Activated CD4-positive, alpha-beta T cell treated with anti-CD3 and anti-CD28 coated beads for 24 hours (primary cell): ENCODE results near the gene SPRR2D.
"Not testable (repeated sequence)": the region's sequence is repeated elsewhere in the genome, so short reads cannot be mapped to it uniquely, and the experiment has no call there.

Source experiments
- DNase-seq, 2 donors: peaks; one replicate each; pipeline ENCODE4 v3.0.0-alpha.2; 2020; ENCODE audit warnings: low read depth in 2 of 2

SPRR2D gene

DNA sequence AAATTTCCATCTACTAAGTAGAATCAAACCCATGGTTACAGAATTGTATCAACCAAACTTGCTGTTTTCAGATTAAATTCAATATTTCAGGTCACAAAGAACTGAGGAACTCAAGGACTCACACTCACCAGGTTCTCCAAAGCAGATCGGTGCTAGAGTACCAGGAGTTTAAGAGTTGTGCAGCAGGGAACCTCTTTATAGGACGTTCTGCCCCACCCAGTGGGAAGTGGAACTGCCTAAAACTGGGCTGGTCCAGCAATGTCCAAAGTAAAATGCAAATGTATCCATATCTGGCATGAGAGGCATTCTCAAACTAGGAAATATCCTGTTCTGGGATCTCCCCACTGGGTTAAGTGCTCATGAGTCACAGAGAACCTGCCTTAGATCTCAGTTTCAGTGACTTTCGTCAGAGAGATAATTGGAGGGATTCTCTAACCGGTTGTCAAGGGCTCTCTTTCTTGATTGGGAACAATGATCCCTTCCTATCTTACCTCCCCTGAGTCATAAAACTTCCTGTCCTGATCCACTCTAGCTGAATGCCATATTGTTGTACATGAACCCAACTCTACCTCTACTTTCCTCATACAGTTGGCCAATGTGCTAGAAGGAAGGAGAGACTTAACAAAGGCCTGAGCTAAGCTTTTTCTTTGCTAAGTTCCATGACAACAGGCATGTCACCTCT is at the start of gene SPRR2D:
Gene SPRR2D (minus strand): TSS at position 171 of the 682 bp plus-strand sequence. CDS start 774 bp downstream, outside the sequence.
- no peak for DNase-seq

DNA sequence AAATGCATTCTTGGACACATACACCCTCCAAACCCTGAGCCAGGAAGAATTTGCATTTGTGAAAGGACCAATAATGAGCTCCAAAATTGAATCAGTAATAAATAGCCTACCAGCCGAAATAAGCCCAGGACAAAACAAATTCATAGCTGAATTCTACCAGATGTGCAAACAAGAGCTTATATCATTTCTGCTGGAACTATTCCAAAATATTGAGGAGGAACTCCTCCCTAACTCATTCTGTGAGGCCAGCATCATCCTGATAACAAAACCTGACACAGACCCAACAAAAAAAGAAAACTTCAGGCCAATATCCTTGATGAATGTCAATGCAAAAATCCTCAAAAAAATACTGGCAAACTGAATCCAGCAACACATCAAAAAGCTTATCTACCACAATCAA is 46.7 kb upstream of the SPRR2D start:
- no peak for DNase-seq

DNA sequence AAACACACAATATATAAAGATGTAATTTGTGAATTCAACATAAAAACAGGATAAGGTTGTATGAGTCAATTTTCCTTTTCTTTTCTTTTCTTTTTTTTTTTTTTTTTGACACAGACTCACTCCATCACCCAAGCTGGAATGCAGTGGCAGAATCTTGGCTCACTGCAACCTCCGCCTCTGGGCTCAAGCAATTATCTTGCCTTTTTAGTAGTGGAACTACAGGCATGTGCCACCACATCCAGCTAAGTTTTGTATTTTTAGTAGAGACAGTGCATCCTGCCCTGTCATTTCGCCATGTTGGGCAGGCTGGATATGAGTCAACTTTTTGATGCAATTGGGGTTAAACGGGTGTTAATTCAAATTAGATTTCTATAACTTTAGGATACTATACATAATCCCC is 40.8 kb upstream of the SPRR2D start:
- no peak for DNase-seq

DNA sequence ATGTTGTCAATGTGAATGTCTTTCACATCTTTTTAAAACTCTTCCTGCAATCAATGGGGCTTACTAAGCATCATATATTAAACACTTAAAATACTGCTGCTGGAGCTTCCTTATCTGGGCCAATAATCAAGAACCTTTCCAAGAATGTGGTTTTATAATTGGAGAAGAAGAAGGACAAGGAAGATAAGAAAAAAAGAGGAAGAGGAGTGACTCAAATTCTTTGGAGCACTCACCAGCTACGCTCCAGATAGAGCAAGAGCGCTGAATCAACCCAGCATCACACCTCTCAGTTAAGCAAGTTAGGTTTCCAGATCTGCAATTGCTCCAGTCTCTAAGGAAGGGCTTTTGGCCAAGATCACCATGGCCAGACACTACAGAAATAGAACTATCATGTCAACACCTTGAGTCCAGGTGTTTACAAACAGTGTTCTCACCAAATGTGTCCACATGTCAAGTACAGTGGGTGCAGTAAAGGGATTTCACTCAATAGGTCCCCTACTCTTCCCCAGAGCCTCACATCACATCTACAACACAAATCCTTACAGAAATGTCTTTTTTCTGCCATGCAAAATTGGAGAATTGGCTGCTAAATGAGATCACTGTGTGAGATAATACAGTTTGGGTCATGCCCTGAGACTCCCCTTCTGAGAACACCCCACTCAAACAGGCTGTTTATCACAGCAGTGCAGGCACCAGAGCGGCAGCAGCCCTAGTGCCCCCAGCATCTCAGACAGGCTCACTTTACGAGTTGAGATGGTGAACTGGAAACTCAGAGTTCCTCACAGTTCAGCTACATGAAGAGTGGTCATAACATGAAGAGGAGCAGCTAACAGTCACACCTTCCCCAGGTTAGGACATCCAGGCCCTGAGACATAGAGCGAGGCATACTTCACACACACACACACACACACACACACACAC is 32.1 kb upstream of the SPRR2D start:
- no peak for DNase-seq

DNA sequence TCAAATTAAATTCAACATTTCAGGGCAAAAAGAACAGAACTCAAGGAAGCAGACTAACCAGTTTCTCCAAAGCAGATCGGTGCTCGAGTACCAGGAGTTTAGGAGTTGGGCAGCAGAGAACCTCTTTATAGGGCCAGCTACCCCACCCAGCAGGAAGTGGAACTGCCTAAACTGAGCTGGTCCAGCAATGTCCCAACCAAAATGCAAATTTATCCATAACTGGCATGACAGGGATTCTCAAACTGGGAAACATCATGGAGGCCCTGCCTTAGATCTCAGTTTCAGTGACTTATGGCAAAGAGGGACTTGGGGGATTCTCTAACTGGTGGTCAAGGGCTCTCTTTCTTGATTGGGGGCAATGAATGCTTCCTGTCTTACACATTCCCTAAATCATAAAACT is 30.6 kb upstream of the SPRR2D start, which contains the start of gene SPRR2B:
Gene SPRR2B (minus strand): TSS at position 101 of the 400 bp plus-strand sequence. CDS start 772 bp downstream, outside the sequence.
- no peak for DNase-seq

DNA sequence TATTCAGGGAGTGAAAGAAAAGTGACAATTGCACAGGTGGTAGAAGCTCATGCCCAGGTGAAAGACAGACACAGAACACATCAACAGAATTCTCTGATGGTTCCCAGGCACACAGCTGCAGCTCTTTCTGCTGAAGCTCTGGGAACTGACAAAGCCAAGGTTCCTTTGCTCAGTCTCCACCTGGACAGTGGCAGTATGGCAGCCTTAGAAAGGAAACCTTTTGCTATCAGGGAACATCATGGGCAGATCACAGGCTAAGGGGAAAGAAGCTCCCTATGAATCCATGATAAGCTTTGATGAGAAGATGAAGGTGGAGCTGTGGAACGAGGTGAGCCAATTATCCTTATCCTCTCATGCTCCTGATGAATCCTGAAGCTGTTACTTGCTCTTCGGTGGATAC is 29.3 kb upstream of the SPRR2D start:
- no peak for DNase-seq

DNA sequence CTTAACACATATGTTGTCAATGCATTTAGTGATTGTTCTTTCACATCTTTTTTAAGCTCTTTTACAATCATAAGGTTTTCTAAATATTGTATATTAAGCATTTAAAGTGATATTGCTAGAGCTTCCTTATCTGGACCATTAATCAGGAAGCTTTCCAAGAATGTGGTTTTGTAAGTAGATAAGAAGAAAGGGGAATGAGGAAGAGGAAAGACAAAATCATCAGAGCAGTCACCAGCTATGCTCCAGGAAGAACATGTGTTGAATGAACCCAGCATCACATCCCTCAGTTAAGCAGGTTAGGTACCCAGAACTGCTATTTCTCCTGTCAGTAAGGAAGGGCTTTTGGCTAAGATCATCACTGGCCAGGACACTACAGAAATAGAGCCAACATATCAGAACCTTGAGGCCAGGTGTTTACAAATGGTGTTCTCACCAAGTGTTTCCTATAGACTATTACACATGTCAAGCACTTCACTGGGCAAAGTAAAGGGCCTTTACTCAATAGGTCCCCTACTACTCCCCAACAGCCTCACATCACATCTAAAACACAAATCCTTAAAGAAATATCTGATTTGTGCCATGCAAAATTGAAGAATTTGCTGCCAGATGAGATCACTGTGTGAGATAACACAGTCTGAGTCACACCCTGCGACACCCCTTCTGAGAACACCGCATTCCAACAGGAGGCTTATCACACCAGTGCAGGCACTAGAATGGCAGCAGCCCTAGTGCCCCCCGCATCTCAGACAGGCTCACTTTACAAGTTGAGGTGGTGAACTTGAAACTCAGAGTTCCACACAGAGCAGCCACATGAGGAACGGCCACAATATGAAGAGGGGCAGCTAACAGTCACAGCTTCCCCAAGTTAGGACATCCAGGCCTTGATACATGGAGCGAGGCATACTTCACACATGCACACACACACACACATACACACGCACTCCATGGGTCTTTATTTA is 18.2 kb upstream of the SPRR2D start:
- DNase-seq: no peak

DNA sequence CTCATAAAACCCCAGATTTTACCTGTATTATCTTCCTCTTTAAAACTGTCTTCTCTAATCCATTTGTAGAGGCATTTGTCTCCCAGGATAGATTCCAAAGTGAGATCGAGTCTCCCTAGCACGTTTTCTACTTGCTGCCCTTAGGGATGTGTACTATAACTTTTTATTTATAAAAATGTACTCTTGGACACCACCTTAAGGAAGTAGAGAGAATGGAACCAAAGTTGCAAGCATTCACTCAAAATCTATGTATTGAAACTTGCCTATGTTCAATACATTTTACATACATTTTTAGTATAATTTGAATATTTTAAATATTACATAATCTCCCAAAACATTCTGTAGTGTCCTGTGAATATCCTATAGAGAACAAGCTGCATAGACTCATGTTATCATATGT is 17.2 kb upstream of the SPRR2D start:
- DNase-seq: no peak

DNA sequence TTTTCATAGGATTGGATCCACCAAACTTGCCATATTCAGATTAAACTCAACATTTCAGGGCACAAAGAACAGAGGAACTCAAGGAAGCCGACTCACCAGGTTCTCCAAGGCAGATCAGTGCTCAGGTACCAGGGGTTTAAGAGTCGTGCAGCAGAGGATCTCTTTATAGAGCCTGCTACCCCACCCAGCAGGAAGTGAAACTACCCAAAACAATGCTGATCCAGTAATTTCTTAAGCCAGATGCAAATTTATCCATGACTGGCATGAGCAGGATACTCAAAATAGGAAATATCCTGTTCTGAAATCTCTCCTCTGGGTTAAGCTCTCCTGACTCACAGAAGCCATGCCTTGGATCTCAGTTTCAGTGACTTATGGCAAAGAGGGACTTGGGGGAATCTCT is 16.5 kb upstream of the SPRR2D start, which contains the start of gene SPRR2A:
Gene SPRR2A (minus strand): TSS at position 138 of the 400 bp plus-strand sequence. CDS start 777 bp downstream, outside the sequence.
- DNase-seq: no peak

DNA sequence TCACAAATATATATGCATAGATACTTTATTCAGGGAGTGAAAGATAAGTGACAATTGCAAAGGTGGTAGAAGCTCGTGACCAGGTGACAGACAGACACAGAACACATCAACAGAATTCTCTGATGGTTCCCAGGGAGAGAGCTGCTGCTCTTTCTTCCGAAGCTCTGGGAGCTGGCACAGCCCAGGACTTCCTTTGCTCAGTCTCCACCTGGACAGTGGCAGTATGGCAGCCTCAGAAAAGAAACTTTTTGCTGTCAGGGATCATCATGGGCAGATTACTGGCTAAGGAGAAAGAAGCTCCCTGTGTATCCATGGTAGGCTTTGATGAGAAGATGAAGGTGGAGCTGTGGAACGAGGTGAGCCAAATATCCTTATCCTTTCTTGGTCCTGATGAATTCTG is 15.2 kb upstream of the SPRR2D start:
- DNase-seq: not testable (repeated sequence)

DNA sequence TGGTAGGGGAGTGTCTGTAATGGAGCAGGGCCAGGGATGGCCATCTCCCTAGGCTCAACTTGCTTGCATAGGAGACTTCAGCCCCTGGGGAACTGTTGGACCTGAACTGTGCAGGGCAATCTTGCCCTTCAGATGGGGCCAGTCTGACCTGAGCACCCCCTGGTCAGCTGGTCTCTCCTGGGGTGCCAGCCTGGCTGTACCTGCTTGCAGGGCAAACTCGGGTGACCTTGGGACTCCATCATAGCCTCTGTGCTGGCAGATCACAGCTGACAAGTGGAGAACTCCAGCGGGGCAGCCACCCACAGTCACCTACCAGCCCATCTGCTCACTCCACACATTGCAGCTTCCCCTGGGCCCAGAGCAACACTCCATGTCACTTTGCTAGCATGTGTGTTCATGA is 8.3 kb upstream of the SPRR2D start:
- no peak for DNase-seq

DNA sequence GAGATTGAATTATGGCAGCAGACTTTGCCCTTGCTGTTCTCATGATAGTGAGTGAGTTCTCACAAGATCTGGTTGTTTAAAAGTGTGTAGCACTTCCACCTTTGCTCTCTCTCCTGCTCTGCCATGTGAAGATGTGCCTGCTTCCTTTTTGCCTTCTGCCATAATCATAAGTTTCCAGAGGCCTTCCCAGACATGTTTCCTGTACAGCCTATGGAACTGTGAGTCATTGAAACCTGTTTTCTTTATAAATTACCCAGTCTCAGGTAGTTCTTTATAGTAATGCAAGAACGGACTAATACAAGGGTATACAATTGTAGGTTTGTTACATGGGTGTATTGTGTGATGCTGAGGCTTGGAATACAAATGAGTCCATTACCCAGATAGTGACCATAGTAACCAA is 5.7 kb downstream of the SPRR2D start:
- DNase-seq: no peak

DNA sequence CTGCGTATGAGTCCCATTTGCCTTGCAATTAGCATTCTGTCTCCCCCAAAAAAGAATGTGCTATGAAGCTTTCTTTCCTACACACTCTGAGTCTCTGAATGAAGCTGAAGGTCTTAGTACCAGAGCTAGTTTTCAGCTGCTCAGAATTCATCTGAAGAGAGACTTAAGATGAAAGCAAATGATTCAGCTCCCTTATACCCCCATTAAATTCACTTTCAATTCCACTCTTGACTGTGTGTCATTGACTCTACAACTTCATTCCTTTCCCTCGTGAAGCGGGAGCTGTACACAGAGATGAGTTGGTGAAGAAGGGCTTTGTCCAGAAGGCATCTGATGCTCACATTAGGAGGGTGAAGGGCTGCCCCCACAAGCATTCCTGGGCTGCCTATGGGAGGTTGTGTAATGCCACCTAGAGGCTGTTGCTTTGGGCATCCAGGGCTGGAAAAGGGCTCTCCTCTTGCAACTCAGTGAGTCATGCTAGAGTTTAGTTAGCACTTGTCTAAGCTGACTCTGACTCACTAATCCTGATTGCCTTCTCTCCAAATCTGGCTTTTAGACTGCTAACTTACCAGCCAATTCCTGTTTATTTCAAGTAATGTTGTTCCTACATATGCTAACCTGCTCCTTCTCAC is 8.1 kb downstream of the SPRR2D start:
- no peak for DNase-seq

DNA sequence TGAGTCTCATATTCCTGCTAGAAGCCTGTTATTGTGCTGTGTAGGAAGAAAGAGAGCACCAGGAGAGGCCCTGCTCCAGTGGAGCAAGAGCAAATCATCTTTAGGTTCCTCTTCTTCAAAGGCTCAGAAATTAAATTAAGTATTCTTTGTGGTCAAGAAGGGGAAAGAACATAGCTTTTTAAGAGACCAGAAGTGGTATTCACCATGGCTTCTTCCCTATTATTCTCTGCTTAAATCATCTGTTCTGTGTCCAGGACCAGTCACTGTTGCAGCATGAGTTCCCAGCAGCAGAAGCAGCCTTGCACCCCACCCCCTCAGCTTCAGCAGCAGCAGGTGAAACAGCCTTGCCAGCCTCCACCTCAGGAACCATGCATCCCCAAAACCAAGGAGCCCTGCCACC is 8.8 kb downstream of the SPRR2D start:
- DNase-seq: no peak

DNA sequence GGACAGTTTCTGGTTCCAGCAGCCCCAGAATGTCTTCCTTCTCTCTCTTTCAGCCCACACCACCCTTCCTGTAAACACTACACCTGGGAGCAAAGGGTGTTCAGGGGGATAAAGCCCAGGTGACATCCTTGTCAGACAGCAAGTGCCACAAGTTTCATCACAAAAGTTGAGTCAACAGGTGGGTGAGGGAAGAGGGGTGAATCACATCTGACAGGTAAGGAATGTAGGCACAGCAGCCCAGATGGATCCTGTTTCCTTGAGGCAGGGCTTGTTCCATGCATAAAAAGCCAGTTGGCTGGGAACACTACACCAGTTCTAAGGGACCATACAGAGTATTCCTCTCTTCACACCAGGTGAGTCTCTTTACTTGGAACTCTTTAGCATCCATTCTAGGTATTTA is 10.0 kb downstream of the SPRR2D start, which contains the start of gene SPRR1B:
Gene SPRR1B (plus strand): TSS at position 309 of the 400 bp plus-strand sequence. CDS start 1,143 bp downstream, outside the sequence.
- DNase-seq: no peak

DNA sequence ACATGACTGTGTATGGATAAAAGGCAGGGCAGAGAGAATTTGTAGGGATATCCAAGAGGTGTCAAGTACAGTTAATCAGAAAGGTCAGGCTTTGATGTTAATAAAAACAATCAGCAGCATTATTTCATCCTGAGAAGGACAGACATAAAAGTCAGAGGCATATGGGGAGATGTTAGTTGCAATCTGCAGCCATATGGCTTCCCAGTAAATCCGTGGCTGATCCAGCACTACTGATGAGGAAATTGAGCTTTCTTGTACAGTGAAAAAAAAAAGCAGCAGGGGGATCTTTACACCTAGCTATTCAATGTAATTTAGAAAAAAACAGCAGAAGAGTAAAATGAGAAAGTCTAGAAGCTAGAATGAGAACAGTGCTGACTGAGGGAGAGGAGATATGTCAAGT is 12.2 kb downstream of the SPRR2D start:
- DNase-seq: no peak

DNA sequence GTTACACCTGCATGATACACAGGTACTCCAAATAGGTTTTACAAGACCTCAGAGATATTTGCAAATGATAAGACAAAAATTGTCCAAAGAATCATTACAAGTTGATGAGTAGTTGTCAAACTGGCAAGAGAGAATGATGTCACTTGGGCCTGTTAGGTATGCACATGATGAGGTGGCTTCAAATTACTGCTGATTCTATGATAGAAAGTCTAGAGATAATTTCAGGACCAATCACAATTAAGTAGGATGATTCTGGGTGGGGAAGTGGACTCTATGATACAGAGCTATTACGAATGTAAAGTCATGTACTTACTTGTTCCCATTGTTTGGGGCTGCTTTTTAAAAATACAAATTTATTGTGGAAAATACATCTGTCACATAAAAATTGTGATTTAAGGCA is 15.1 kb downstream of the SPRR2D start:
- DNase-seq: no peak

DNA sequence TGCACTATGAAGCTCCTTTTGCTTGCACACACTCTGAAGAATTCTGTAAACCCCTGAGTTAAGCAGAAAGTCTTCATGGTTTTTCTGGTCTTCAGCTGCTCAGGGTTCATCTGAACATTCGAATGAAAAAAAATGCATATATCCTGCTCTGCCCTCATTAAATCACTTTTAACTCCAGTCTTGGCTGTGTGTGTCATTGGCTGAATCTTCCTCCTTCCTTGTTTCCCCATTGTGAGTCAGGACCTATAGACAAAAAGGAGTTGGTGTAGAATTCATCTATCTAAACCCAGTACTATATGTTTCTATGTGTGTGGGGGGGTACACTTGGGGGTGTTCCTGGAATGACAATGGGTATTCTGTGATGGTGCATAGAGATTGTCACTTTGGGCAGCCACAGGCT is 16.5 kb downstream of the SPRR2D start:
- no peak for DNase-seq

DNA sequence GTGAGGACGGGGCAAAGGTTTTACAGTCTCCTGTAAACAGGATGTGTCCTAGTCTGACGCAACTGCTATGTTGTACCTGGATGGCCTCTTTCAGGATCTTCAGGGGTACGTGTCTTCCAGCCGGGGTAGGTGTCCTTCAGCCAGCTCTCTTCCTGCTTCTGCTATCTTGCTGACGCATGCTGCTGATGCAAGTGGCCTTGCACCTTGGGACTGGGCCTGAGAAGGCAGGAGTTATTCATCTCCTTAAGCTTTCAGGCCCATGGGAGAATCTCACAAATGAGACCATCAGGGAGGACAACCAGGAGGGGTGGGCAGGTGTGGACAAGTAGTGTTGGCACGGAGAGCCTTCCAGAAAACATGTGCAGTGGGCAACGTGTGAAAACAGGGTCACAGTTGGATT is 17.8 kb downstream of the SPRR2D start:
- DNase-seq: no peak

DNA sequence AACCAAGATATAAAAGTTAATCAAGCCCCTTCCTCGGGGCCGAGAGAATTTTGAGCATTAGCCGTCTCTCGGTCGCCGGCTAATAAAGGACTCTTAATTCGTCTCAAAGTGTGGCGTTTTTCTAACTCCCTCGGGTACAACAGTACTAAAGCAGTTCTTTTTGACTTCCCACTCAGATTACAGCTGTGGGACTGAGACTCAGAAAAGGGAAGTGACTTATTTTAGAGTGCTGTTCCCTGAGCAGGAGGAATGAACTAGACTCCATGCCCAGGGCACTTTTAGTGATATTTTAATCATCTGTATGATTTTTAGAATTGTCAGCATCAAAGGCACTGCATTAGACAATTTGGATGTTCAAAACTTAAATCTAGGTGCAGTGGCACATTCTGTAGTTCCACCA is 18.6 kb downstream of the SPRR2D start:
- DNase-seq: not testable (repeated sequence)

DNA sequence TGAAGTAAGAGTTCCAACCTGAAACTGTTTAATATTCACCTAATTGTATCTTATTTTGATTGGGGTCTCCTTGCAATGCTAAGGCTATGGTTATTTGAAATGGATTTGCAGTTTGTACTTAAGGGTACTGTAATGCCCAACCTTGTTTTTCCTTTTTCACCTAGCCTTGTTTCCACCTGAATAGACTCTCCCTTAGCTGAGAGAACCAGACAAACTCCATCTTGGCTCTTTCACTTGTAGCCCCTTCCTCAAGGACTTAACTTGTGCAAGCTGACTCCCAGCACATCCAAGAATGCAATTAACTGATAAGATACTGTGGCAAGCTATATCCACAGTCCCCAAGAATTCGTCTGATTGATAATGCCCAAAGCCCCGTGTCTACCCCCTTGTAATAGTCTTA is 19.1 kb downstream of the SPRR2D start:
- DNase-seq: not testable (repeated sequence)
